H9 (cell line): Measurements from ENCODE around the gene SSR2. TPM values are rescaled to one million over a fixed set of nuclear protein-coding genes. Genes with fewer than 3 reads are reported as not detected.
A peak's percentile ranks its signal among the peaks of the same experiment; 100 is the strongest.

Experiments
- DNase-seq: peaks from one replicate; pipeline ENCODE4 v3.0.0-alpha.2; 2017
- H2AFZ ChIP-seq: one replicate; pipeline ENCODE4 v1.6.1; 2013; ENCODE audit warnings: mild to moderate bottlenecking, low read length, control low read depth, moderate library complexity
- H2AK5ac ChIP-seq: 2 replicates; pipeline ENCODE4 v1.6.1; 2013; ENCODE audit warnings: low read length, control low read depth, mixed read lengths; ENCODE audit not compliant: insufficient read length
- H2BK120ac ChIP-seq: one replicate; pipeline ENCODE4 v1.6.1; 2013; ENCODE audit warnings: low read depth, mild to moderate bottlenecking, low read length, control low read depth, inconsistent platforms; ENCODE audit not compliant: poor library complexity, severe bottlenecking
- H2BK12ac ChIP-seq: 2 replicates; pipeline ENCODE4 v1.6.1; 2013; ENCODE audit warnings: low read length, control low read depth, mixed read lengths, low read depth; ENCODE audit not compliant: insufficient read length
- H2BK15ac ChIP-seq: 2 replicates; pipeline ENCODE4 v1.6.1; 2013; ENCODE audit warnings: low read depth, low read length, control low read depth
- H2BK20ac ChIP-seq: one replicate; pipeline ENCODE4 v1.6.1; 2013; ENCODE audit warnings: low read depth, mild to moderate bottlenecking, low read length, control low read depth, inconsistent platforms; ENCODE audit not compliant: poor library complexity, severe bottlenecking
- H2BK5ac ChIP-seq: 2 replicates; pipeline ENCODE4 v1.6.1; 2013; ENCODE audit warnings: low read length, control low read depth, mixed read lengths; ENCODE audit not compliant: insufficient read length
- H3K14ac ChIP-seq: 2 replicates; pipeline ENCODE4 v1.6.1; 2013; ENCODE audit warnings: low read length, control low read depth; ENCODE audit not compliant: insufficient read depth
- H3K18ac ChIP-seq: 2 replicates; pipeline ENCODE4 v1.6.1; 2013; ENCODE audit warnings: low read depth, mild to moderate bottlenecking, mixed read lengths, low read length, control low read depth; ENCODE audit not compliant: insufficient read length
- H3K23ac ChIP-seq: 2 replicates; pipeline ENCODE4 v1.6.1; 2013; ENCODE audit warnings: low read length, control low read depth, mixed read lengths, low read depth; ENCODE audit not compliant: insufficient read length
- H3K23me2 ChIP-seq: 2 replicates; pipeline ENCODE4 v1.6.1; 2013; ENCODE audit warnings: low read depth, mild to moderate bottlenecking, mixed read lengths, low read length, control low read depth; ENCODE audit not compliant: insufficient read length, poor library complexity, severe bottlenecking
- H3K27ac ChIP-seq: 2 replicates; pipeline ENCODE4 v1.5.1; 2013; ENCODE audit warnings: low read length, control low read depth, mixed read lengths, low read depth; ENCODE audit not compliant: insufficient read length
- H3K27me3 ChIP-seq: 2 replicates; pipeline ENCODE4 v1.6.1; 2013; ENCODE audit warnings: low read length, control low read depth, inconsistent platforms; ENCODE audit not compliant: insufficient read depth
- H3K4ac ChIP-seq: 2 replicates; pipeline ENCODE4 v1.6.1; 2013; ENCODE audit warnings: low read depth, mild to moderate bottlenecking, control low read depth, inconsistent platforms, low read length, moderate library complexity
- H3K4me1 ChIP-seq: 2 replicates; pipeline ENCODE4 v1.6.1; 2013; ENCODE audit warnings: low read length, control low read depth, inconsistent platforms; ENCODE audit not compliant: insufficient read depth
- H3K4me2 ChIP-seq: 2 replicates; pipeline ENCODE4 v1.6.1; 2013; ENCODE audit warnings: low read length, control low read depth, mixed read lengths; ENCODE audit not compliant: insufficient read length, insufficient read depth
- H3K56ac ChIP-seq: 2 replicates; pipeline ENCODE4 v1.6.1; 2013; ENCODE audit warnings: low read depth, mild to moderate bottlenecking, mixed read lengths, low read length, control low read depth; ENCODE audit not compliant: insufficient read length
- H3K79me1 ChIP-seq: 2 replicates; pipeline ENCODE4 v1.6.1; 2013; ENCODE audit warnings: low read depth, mild to moderate bottlenecking, moderate library complexity, low read length, control low read depth, inconsistent platforms; ENCODE audit not compliant: insufficient read depth, poor library complexity, severe bottlenecking
- H3K79me2 ChIP-seq: 2 replicates; pipeline ENCODE4 v1.6.1; 2013; ENCODE audit warnings: low read length, control low read depth, inconsistent platforms; ENCODE audit not compliant: insufficient read depth
- H3K9ac ChIP-seq: 2 replicates; pipeline ENCODE4 v1.6.1; 2013; ENCODE audit warnings: low read length, control low read depth, mixed read lengths; ENCODE audit not compliant: insufficient read length; ENCODE audit errors: extremely low read depth
- H3K9me3 ChIP-seq: one replicate; pipeline ENCODE4 v1.6.1; 2013; ENCODE audit warnings: low read depth, low read length, inconsistent platforms; ENCODE audit not compliant: control insufficient read depth
- H3T11ph ChIP-seq: one replicate; pipeline ENCODE4 v1.6.1; 2013; ENCODE audit warnings: mild to moderate bottlenecking, low read length, control low read depth, inconsistent platforms
- H4K20me1 ChIP-seq: one replicate; pipeline ENCODE4 v1.6.1; 2013; ENCODE audit not compliant: control insufficient read depth, insufficient read length, insufficient read depth
- H4K5ac ChIP-seq: 2 replicates; pipeline ENCODE4 v1.6.1; 2013; ENCODE audit warnings: low read depth, mild to moderate bottlenecking, mixed read lengths, low read length, control low read depth; ENCODE audit not compliant: insufficient read length
- H4K8ac ChIP-seq: replicated peaks from 2 replicates; pipeline ENCODE4 v1.6.1; 2013; ENCODE audit warnings: low read length, control low read depth, mixed read lengths, low read depth; ENCODE audit not compliant: insufficient read length
- H4K91ac ChIP-seq: 2 replicates; pipeline ENCODE4 v1.6.1; 2013; ENCODE audit warnings: low read depth, mild to moderate bottlenecking, moderate library complexity, mixed read lengths, low read length, control low read depth; ENCODE audit not compliant: insufficient read length
- H3K27ac Mint-ChIP-seq, 3 experiments: 2 replicates in 2 of 3; 3 replicates in 1 of 3; pipeline ENCODE4 v1.8.0; 2020 to 2021; ENCODE audit warnings: mixed read lengths in 3 of 3, mild to moderate bottlenecking in 1 of 3, moderate library complexity in 1 of 3
- H3K27me3 Mint-ChIP-seq: 2 replicates; pipeline ENCODE4 v1.8.0; 2021; ENCODE audit warnings: low read depth, mild to moderate bottlenecking, moderate library complexity, mixed read lengths
- H3K36me3 Mint-ChIP-seq, 3 experiments: 2 replicates in 2 of 3; 3 replicates in 1 of 3; pipeline ENCODE4 v1.8.0; 2020 to 2021; ENCODE audit warnings: low read depth in 3 of 3, mixed read lengths in 3 of 3; ENCODE audit not compliant: insufficient read depth in 1 of 3
- H3K4me1 Mint-ChIP-seq, 2 experiments: 2 replicates each; pipeline ENCODE4 v1.8.0; 2020; ENCODE audit warnings: mixed read lengths in 2 of 2
- H3K4me3 Mint-ChIP-seq, 2 experiments: 2 replicates in 1 of 2; 3 replicates in 1 of 2; pipeline ENCODE4 v1.8.0; 2020 to 2021; ENCODE audit warnings: mild to moderate bottlenecking in 2 of 2, mixed read lengths in 2 of 2, moderate library complexity in 1 of 2
- H3K9me3 Mint-ChIP-seq, 2 experiments: 2 replicates in 1 of 2; 3 replicates in 1 of 2; pipeline ENCODE4 v1.8.0; 2020; ENCODE audit warnings: mild to moderate bottlenecking in 2 of 2, mixed read lengths in 2 of 2, moderate library complexity in 1 of 2
- WGBS: extraction: QIAGEN DNeasy Blood & Tissue Kit; methylation state at CpG from one replicate; pipeline ENCODE4 v1.1.7; 2013; ENCODE audit warnings: missing lambda C conversion rate, low lambda C conversion rate, mixed read lengths; ENCODE audit not compliant: insufficient read length; ENCODE audit errors: extremely low coverage; 5-methylcytosine and 5-hydroxymethylcytosine counted together
- total RNA-seq: library from RNA; stranded (reverse); gene quantifications from 2 replicates; pipeline ENCODE4 v1.2.1, GENCODE V29; 2021
- TF ChIP-seq, protein P1 (sequence below): fragments of 200-600 bp; sonication (generic); conservative IDR thresholded peaks from 3 replicates; pipeline ENCODE4 v1.8.0; 2021; ENCODE audit warnings: antibody characterized with exemption, mild to moderate bottlenecking

Gene SSR2
- total RNA-seq, 1 experiment from 2014 or later, result 170 TPM

DNA sequence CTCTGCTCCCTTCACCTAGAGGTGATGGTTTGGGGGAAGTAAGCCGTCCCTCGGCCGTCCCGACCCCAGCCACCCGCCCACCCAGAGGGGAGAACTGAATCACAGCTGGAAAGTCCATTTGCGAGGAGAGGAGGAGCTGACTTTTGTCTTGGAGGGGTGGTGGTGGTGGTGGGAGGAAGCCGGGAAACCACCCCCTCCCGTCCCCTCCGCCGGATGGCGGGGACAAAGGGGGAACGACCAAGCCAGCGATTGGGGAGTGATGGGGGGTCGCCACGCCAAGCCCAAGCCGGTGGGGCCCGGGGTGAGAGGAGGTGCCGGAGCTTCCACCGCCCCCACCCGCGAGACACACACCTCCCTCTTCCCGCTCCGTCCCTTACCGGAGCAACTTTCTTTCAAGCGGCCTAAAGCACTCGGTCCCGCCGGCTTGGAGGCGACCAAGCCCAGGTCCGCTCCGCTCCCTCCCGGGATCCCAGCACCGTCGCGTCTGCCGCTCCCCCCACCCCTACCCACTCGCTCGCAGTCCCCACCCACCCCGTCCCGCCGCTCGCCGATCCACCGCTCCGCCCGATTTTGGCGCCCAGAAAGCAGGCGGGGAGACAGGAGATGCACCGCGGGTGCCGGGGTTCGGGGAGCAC, 42.9 kb downstream of the SSR2 start:
- no peaks in the 10 kb centered on the region for H3K27me3 ChIP-seq
- no peak overlapping the region for H2BK120ac ChIP-seq
- peaks cover 27% of the 10 kb centered on the region; the same call in 1 of the 2 replicates for H3K79me2 ChIP-seq
- H3K56ac ChIP-seq, result no peak overlapping the region
- peak; percentile 45 for DNase-seq
- H4K5ac ChIP-seq, result no peak overlapping the region
- peaks cover 7% of the 10 kb centered on the region for H4K20me1 ChIP-seq
- H2BK20ac ChIP-seq, result no peak overlapping the region
- no peak overlapping the region for H2AK5ac ChIP-seq
- peaks cover 11% of the 10 kb centered on the region for H3K4me1 ChIP-seq
- H3K14ac ChIP-seq, result peak overlapping the region; percentile 79
- H3K9ac ChIP-seq, result peak overlapping the region; percentile 71
- no peak overlapping the region for H4K8ac ChIP-seq
- no peak overlapping the region for H4K91ac ChIP-seq
- TF ChIP-seq, protein P1, sequence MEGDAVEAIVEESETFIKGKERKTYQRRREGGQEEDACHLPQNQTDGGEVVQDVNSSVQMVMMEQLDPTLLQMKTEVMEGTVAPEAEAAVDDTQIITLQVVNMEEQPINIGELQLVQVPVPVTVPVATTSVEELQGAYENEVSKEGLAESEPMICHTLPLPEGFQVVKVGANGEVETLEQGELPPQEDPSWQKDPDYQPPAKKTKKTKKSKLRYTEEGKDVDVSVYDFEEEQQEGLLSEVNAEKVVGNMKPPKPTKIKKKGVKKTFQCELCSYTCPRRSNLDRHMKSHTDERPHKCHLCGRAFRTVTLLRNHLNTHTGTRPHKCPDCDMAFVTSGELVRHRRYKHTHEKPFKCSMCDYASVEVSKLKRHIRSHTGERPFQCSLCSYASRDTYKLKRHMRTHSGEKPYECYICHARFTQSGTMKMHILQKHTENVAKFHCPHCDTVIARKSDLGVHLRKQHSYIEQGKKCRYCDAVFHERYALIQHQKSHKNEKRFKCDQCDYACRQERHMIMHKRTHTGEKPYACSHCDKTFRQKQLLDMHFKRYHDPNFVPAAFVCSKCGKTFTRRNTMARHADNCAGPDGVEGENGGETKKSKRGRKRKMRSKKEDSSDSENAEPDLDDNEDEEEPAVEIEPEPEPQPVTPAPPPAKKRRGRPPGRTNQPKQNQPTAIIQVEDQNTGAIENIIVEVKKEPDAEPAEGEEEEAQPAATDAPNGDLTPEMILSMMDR, result no peak
- no peak overlapping the region for H2BK15ac ChIP-seq
- H3K4me3 Mint-ChIP-seq, result peak overlapping the region; percentile 90 to 92
- peak overlapping the region; percentile 81 for H3K4me2 ChIP-seq
- H3K27ac ChIP-seq, result no peak overlapping the region
- H3K9me3 ChIP-seq, result no peaks in the 10 kb centered on the region
- no peaks in the 10 kb centered on the region for H3K27me3 Mint-ChIP-seq
- peak overlapping the region; percentile 93 to 99 (median 97) for H3K27ac Mint-ChIP-seq
- WGBS, result no CpG with 5 or more reads among the region's 52 CpGs
- peaks cover 28% of the 10 kb centered on the region for H3K23me2 ChIP-seq
- no peak overlapping the region for H2AFZ ChIP-seq
- H3K23ac ChIP-seq, result no peak overlapping the region
- H3K79me1 ChIP-seq, result peaks cover 6% of the 10 kb centered on the region
- peaks cover 2 to 13% (median 6%) of the 10 kb centered on the region in 3 experiments; a peak in 6 of 7 replicates for H3K36me3 Mint-ChIP-seq
- no peak overlapping the region for H2BK12ac ChIP-seq
- no peak overlapping the region for H3T11ph ChIP-seq
- peak overlapping the region; percentile 85 for H3K18ac ChIP-seq
- peaks cover 78 to 85% of the 10 kb centered on the region in 2 experiments for H3K4me1 Mint-ChIP-seq
- no peak overlapping the region for H3K4ac ChIP-seq
- no peaks in the 10 kb centered on the region for H3K9me3 Mint-ChIP-seq
- no peak overlapping the region for H2BK5ac ChIP-seq
